ENCODE data around the gene GDF11.
A peak's percentile ranks its signal among the peaks of the same experiment; 100 is the strongest.

Gene GDF11

DNA sequence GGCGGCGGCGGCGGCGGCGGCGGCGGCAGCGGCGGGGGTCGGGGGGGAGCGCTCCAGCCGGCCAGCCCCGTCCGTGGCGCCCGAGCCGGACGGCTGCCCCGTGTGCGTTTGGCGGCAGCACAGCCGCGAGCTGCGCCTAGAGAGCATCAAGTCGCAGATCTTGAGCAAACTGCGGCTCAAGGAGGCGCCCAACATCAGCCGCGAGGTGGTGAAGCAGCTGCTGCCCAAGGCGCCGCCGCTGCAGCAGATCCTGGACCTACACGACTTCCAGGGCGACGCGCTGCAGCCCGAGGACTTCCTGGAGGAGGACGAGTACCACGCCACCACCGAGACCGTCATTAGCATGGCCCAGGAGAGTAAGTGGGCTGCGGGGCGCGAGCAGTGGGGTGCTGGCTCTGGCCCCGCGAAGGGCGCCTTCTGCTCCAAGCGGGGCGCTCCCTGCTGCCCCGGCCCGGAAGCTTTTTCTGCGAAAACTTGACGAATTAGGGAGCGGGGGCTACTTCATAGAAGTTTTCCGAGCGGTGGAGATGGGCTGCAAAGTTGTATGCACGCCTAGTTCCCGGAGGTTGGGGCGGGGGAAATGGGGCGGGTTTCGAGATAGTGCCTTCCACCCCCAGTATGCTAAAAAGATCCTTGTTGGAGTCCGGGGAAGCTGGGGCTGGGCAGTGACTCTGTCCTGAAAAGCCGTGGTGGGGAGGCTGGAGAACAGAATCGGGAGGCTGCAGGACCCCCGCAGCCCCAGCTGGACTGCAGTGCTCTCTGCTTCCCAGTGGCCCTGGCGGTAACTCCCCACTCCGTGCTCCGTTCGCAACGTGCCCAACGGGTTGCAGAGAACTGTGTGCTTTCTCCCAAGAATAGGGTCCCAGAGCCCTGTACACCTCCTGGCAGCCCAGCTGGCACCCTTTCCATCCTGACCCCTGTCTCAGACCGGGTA is 751 bp downstream of the GDF11 start (continued):
- TF ChIP-seq ZFP3 (tag by site-specific recombination; IDR thresholded peaks at IDR 0.05; ENCODE audit: low read depth): no peak; the same call in 1 of the 2 replicates
- TF ChIP-seq, protein P1, sequence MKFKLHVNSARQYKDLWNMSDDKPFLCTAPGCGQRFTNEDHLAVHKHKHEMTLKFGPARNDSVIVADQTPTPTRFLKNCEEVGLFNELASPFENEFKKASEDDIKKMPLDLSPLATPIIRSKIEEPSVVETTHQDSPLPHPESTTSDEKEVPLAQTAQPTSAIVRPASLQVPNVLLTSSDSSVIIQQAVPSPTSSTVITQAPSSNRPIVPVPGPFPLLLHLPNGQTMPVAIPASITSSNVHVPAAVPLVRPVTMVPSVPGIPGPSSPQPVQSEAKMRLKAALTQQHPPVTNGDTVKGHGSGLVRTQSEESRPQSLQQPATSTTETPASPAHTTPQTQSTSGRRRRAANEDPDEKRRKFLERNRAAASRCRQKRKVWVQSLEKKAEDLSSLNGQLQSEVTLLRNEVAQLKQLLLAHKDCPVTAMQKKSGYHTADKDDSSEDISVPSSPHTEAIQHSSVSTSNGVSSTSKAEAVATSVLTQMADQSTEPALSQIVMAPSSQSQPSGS (tag by site-specific recombination; IDR thresholded peaks at IDR 0.05; ENCODE audit: low read depth): no peak
- no peak for TF ChIP-seq ZNF621 (tag by site-specific recombination; IDR thresholded peaks at IDR 0.05)
- 0 out of 2 replicates have a peak, but pooled peaks have one; percentile 24 for TF ChIP-seq ZNF76 (tag by site-specific recombination; IDR thresholded peaks at IDR 0.05; ENCODE audit: borderline replicate concordance, low read depth)
- TF ChIP-seq, protein P2, sequence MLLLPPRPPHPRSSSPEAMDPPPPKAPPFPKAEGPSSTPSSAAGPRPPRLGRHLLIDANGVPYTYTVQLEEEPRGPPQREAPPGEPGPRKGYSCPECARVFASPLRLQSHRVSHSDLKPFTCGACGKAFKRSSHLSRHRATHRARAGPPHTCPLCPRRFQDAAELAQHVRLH (tag by site-specific recombination; IDR thresholded peaks at IDR 0.05): no peak
- TF ChIP-seq, protein P3, sequence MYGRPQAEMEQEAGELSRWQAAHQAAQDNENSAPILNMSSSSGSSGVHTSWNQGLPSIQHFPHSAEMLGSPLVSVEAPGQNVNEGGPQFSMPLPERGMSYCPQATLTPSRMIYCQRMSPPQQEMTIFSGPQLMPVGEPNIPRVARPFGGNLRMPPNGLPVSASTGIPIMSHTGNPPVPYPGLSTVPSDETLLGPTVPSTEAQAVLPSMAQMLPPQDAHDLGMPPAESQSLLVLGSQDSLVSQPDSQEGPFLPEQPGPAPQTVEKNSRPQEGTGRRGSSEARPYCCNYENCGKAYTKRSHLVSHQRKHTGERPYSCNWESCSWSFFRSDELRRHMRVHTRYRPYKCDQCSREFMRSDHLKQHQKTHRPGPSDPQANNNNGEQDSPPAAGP (tag by site-specific recombination; IDR thresholded peaks at IDR 0.05): no peak
- TF ChIP-seq GFI1B (tag by site-specific recombination; IDR thresholded peaks at IDR 0.05): no peak
- TF ChIP-seq, protein P4, sequence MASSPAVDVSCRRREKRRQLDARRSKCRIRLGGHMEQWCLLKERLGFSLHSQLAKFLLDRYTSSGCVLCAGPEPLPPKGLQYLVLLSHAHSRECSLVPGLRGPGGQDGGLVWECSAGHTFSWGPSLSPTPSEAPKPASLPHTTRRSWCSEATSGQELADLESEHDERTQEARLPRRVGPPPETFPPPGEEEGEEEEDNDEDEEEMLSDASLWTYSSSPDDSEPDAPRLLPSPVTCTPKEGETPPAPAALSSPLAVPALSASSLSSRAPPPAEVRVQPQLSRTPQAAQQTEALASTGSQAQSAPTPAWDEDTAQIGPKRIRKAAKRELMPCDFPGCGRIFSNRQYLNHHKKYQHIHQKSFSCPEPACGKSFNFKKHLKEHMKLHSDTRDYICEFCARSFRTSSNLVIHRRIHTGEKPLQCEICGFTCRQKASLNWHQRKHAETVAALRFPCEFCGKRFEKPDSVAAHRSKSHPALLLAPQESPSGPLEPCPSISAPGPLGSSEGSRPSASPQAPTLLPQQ (tag by site-specific recombination; IDR thresholded peaks at IDR 0.05): no peak
- no peak for TF ChIP-seq ZSCAN30 (tag by site-specific recombination; IDR thresholded peaks at IDR 0.05)
- TF ChIP-seq, protein P5, sequence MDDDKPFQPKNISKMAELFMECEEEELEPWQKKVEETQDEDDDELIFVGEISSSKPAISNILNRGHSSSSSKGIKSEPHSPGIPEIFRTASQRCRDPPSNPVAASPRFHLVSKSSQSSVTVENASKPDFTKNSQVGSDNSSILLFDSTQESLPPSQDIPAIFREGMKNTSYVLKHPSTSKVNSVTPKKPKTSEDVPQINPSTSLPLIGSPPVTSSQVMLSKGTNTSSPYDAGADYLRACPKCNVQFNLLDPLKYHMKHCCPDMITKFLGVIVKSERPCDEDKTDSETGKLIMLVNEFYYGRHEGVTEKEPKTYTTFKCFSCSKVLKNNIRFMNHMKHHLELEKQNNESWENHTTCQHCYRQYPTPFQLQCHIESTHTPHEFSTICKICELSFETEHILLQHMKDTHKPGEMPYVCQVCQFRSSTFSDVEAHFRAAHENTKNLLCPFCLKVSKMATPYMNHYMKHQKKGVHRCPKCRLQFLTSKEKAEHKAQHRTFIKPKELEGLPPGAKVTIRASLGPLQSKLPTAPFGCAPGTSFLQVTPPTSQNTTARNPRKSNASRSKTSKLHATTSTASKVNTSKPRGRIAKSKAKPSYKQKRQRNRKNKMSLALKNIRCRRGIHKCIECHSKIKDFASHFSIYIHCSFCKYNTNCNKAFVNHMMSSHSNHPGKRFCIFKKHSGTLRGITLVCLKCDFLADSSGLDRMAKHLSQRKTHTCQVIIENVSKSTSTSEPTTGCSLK (tag by site-specific recombination; IDR thresholded peaks at IDR 0.05): no peak
- peak; percentile 63 for TF ChIP-seq ZBTB17 (tag by site-specific recombination; IDR thresholded peaks at IDR 0.05)
- TF ChIP-seq, protein P6, sequence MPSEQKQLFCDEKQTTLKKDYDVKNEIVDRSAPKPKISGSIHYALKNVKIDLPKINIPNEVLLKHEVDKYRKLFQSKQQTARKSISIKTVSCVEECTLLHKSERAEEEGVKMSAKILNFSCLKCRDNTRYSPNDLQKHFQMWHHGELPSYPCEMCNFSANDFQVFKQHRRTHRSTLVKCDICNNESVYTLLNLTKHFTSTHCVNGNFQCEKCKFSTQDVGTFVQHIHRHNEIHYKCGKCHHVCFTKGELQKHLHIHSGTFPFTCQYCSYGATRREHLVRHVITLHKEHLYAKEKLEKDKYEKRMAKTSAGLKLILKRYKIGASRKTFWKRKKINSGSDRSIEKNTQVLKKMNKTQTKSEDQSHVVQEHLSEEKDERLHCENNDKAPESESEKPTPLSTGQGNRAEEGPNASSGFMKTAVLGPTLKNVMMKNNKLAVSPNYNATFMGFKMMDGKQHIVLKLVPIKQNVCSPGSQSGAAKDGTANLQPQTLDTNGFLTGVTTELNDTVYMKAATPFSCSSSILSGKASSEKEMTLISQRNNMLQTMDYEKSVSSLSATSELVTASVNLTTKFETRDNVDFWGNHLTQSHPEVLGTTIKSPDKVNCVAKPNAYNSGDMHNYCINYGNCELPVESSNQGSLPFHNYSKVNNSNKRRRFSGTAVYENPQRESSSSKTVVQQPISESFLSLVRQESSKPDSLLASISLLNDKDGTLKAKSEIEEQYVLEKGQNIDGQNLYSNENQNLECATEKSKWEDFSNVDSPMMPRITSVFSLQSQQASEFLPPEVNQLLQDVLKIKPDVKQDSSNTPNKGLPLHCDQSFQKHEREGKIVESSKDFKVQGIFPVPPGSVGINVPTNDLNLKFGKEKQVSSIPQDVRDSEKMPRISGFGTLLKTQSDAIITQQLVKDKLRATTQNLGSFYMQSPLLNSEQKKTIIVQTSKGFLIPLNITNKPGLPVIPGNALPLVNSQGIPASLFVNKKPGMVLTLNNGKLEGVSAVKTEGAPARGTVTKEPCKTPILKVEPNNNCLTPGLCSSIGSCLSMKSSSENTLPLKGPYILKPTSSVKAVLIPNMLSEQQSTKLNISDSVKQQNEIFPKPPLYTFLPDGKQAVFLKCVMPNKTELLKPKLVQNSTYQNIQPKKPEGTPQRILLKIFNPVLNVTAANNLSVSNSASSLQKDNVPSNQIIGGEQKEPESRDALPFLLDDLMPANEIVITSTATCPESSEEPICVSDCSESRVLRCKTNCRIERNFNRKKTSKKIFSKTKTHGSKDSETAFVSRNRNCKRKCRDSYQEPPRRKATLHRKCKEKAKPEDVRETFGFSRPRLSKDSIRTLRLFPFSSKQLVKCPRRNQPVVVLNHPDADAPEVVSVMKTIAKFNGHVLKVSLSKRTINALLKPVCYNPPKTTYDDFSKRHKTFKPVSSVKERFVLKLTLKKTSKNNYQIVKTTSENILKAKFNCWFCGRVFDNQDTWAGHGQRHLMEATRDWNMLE (tag by site-specific recombination; conservative IDR thresholded peaks at IDR 0.05; ENCODE audit: low read depth): no peak
- TF ChIP-seq, protein P7, sequence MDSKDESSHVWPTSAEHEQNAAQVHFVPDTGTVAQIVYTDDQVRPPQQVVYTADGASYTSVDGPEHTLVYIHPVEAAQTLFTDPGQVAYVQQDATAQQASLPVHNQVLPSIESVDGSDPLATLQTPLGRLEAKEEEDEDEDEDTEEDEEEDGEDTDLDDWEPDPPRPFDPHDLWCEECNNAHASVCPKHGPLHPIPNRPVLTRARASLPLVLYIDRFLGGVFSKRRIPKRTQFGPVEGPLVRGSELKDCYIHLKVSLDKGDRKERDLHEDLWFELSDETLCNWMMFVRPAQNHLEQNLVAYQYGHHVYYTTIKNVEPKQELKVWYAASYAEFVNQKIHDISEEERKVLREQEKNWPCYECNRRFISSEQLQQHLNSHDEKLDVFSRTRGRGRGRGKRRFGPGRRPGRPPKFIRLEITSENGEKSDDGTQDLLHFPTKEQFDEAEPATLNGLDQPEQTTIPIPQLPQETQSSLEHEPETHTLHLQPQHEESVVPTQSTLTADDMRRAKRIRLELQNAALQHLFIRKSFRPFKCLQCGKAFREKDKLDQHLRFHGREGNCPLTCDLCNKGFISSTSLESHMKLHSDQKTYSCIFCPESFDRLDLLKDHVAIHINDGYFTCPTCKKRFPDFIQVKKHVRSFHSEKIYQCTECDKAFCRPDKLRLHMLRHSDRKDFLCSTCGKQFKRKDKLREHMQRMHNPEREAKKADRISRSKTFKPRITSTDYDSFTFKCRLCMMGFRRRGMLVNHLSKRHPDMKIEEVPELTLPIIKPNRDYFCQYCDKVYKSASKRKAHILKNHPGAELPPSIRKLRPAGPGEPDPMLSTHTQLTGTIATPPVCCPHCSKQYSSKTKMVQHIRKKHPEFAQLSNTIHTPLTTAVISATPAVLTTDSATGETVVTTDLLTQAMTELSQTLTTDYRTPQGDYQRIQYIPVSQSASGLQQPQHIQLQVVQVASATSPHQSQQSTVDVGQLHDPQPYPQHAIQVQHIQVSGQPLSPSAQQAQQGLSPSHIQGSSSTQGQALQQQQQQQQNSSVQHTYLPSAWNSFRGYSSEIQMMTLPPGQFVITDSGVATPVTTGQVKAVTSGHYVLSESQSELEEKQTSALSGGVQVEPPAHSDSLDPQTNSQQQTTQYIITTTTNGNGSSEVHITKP (tag by site-specific recombination; IDR thresholded peaks at IDR 0.05): no peak
- TF ChIP-seq, protein P8, sequence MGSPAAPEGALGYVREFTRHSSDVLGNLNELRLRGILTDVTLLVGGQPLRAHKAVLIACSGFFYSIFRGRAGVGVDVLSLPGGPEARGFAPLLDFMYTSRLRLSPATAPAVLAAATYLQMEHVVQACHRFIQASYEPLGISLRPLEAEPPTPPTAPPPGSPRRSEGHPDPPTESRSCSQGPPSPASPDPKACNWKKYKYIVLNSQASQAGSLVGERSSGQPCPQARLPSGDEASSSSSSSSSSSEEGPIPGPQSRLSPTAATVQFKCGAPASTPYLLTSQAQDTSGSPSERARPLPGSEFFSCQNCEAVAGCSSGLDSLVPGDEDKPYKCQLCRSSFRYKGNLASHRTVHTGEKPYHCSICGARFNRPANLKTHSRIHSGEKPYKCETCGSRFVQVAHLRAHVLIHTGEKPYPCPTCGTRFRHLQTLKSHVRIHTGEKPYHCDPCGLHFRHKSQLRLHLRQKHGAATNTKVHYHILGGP (tag by site-specific recombination; IDR thresholded peaks at IDR 0.05): no peak
- TF ChIP-seq, protein P9, sequence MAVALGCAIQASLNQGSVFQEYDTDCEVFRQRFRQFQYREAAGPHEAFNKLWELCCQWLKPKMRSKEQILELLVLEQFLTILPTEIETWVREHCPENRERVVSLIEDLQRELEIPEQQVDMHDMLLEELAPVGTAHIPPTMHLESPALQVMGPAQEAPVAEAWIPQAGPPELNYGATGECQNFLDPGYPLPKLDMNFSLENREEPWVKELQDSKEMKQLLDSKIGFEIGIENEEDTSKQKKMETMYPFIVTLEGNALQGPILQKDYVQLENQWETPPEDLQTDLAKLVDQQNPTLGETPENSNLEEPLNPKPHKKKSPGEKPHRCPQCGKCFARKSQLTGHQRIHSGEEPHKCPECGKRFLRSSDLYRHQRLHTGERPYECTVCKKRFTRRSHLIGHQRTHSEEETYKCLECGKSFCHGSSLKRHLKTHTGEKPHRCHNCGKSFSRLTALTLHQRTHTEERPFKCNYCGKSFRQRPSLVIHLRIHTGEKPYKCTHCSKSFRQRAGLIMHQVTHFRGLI (tag by site-specific recombination; IDR thresholded peaks at IDR 0.05): peak; percentile 91
- TF ChIP-seq ZBTB1 (tag by site-specific recombination; IDR thresholded peaks at IDR 0.05): no peak
- TF ChIP-seq ZNF221 (tag by site-specific recombination; IDR thresholded peaks at IDR 0.05; ENCODE audit: borderline replicate concordance): no peak
